ENCODE measurements around the gene SKIC2. TPM values are rescaled to one million over a fixed set of nuclear protein-coding genes. Genes with fewer than 3 reads are reported as not detected.
A peak's percentile ranks its signal among the peaks of the same experiment; 100 is the strongest.

Gene SKIC2
- total RNA-seq, 1 donor from 2014 or later = 35.4 TPM

- no peak overlapping the region for H3K4me3 ChIP-seq
- H3K4me1 ChIP-seq = peaks cover 19% of the 10 kb centered on the region
- no peak overlapping the region for H3K27ac ChIP-seq
- no peaks in the 10 kb centered on the region for H3K9me3 ChIP-seq
- intact Hi-C loops (cut with DNase I) = loop anchor here (5.0 kb wide), 1 partner anchor 47 kb away; the partner anchor contains the start of gene ZBTB12
- peaks cover 0 to 24% of the 10 kb centered on the region in 2 donors for H3K36me3 ChIP-seq
- TF ChIP-seq POLR2AphosphoS5 (IDR thresholded peaks at IDR 0.05; ENCODE audit: insufficient read depth in 1 of 2, low read depth in 1 of 2) (no peak), POLR2A (IDR thresholded peaks at IDR 0.05) (no peak)
- TF ChIP-seq, protein P1, sequence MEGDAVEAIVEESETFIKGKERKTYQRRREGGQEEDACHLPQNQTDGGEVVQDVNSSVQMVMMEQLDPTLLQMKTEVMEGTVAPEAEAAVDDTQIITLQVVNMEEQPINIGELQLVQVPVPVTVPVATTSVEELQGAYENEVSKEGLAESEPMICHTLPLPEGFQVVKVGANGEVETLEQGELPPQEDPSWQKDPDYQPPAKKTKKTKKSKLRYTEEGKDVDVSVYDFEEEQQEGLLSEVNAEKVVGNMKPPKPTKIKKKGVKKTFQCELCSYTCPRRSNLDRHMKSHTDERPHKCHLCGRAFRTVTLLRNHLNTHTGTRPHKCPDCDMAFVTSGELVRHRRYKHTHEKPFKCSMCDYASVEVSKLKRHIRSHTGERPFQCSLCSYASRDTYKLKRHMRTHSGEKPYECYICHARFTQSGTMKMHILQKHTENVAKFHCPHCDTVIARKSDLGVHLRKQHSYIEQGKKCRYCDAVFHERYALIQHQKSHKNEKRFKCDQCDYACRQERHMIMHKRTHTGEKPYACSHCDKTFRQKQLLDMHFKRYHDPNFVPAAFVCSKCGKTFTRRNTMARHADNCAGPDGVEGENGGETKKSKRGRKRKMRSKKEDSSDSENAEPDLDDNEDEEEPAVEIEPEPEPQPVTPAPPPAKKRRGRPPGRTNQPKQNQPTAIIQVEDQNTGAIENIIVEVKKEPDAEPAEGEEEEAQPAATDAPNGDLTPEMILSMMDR (IDR thresholded peaks at IDR 0.05) = no peak
- H3K27me3 ChIP-seq = no peaks in the 10 kb centered on the region
- DNase-seq (ENCODE audit: extremely low spot score in 2 of 2) = no peak
These were observed 10.1 kb upstream of the SKIC2 start for GRCh38 chr6:31948753-31949413.

DNA sequence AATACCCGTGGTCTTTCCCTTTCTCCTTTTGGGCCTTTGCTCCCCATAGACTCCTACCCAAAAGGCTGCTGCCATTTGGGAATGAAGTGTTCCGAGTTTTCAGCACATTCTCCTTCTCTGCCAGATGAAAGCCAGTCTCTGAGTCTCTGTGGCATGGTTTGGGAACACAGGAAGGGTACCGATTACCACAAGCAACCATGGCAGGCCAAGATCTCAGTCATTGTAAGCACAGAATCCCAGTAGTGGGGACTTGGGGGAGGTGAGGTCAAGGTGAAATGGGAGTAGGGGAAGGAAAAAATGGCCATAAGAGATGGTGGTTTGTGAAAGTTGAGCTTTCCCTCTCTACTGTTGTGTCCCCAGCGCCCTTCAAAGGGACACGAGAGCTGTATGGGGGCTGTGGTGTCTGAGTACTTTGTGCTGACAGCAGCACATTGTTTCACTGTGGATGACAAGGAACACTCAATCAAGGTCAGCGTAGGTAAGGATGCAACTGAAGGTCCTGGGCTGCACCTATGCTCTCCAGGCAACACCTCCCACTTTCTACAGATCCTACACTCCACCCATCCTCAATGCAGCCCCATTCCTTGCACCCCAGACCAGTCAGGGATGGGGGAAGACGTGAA lies 8.9 kb upstream of the SKIC2 start:
- TF ChIP-seq POLR2AphosphoS5 (IDR thresholded peaks at IDR 0.05; ENCODE audit: insufficient read depth in 1 of 2, low read depth in 1 of 2) (no peak), POLR2A (IDR thresholded peaks at IDR 0.05) (no peak)
- TF ChIP-seq, protein P1 (IDR thresholded peaks at IDR 0.05) = no peak
- H3K36me3 ChIP-seq = peaks cover 0 to 36% of the 10 kb centered on the region in 2 donors
- H3K4me3 ChIP-seq = no peak overlapping the region
- H3K9me3 ChIP-seq = no peaks in the 10 kb centered on the region
- no peaks in the 10 kb centered on the region for H3K27me3 ChIP-seq
- no peak overlapping the region for H3K27ac ChIP-seq
- intact Hi-C loops (cut with DNase I) = loop anchor here (5.0 to 10.0 kb wide), 2 partner anchors 48 to 275 kb away; partner anchors contain the start of gene ZBTB12
- DNase-seq (ENCODE audit: extremely low spot score in 2 of 2) = no peak
- H3K4me1 ChIP-seq = peaks cover 14% of the 10 kb centered on the region

- no peak for DNase-seq (ENCODE audit: extremely low spot score in 2 of 2)
- Histone ChIP-seq H3K27me3 (no peaks in the 10 kb centered on the region), H3K4me1 (peaks cover 1% of the 10 kb centered on the region), H3K4me3 (no peak overlapping the region), H3K9me3 (no peaks in the 10 kb centered on the region), H3K27ac (peak overlapping the region; percentile 6), H3K36me3 (peaks cover 0 to 54% of the 10 kb centered on the region in 2 donors)
- intact Hi-C loops (cut with DNase I) = loop anchor here (10.0 kb wide), 1 partner anchor 277 kb away; no protein-coding TSS in a partner anchor
- TF ChIP-seq, protein P1 (IDR thresholded peaks at IDR 0.05) = peak; percentile 31 to 55 (median 40)
- TF ChIP-seq POLR2AphosphoS5 (IDR thresholded peaks at IDR 0.05; ENCODE audit: insufficient read depth in 1 of 2, low read depth in 1 of 2) = no peak
- no peak for TF ChIP-seq POLR2A (IDR thresholded peaks at IDR 0.05)
These were observed 6.7 kb upstream of the SKIC2 start for GRCh38 chr6:31952140-31952805.

- Histone ChIP-seq H3K27ac (peak overlapping the region; percentile 6), H3K4me1 (peaks cover 7% of the 10 kb centered on the region)
These were observed 6.1 kb upstream of the SKIC2 start for GRCh38 chr6:31952890-31953289.

More at GRCh38 chr6:31952890-31953289, 6.1 kb upstream of the SKIC2 start:
- intact Hi-C loops (cut with DNase I) = loop anchor here (10.0 kb wide), 1 partner anchor 278 kb away; no protein-coding TSS in a partner anchor
- no peak for DNase-seq (ENCODE audit: extremely low spot score in 2 of 2)
- Histone ChIP-seq H3K4me3 (no peak overlapping the region), H3K36me3 (peaks cover 0 to 54% of the 10 kb centered on the region in 2 donors), H3K27me3 (no peaks in the 10 kb centered on the region), H3K9me3 (no peaks in the 10 kb centered on the region)
- TF ChIP-seq POLR2AphosphoS5 (IDR thresholded peaks at IDR 0.05; ENCODE audit: insufficient read depth in 1 of 2, low read depth in 1 of 2) (no peak), POLR2A (IDR thresholded peaks at IDR 0.05) (no peak)
- TF ChIP-seq, protein P1 (IDR thresholded peaks at IDR 0.05) = no peak

All from vagina (tissue), 2 donors.